Measurements from ENCODE around the gene INVS. TPM values are rescaled to one million over a fixed set of nuclear protein-coding genes. Genes with fewer than 3 reads are reported as not detected.

The INVS gene
- total RNA-seq, 2 experiments from 2014 or later: 18.0 to 20.4 TPM

DNA sequence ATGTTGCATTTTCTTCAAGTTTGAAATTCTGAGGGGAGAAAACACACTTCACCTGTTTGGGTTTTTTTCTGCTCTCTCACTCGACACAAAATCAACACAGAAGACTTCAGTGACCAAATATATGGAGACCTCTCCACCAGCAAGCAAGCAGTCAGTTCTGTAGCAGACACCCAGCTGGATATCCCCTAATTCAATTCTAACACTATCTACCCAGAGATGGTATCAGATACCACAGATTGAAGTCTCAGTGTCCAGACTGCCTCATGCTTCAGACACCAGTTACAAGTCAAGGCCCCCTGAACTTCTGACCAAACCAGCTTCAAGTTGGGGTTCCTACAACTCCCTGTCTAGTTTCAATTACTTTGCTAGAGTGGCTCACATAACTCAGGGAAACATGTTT lies 97.8 kb downstream of the INVS start:
- intact Hi-C loops (cut with micrococcal nuclease): no loop called here

DNA sequence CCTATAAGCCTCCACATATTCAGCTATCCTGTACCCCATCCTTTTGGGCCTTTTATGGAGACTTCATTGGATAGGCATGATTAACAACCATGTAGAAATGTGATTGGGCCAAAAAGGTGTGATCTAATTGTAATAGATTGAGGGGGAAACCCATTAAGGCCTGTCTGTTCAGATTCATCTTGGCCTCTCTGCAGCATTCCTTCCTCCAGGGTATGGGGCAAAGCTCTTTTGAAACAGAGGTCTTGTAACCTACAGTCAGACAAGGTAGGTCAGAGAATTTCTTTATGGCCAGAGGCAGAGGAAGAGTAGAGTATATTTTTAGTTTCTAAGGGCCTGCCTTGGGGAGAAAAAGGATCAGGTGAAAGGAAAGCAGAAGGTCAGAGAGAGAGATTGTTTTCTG lies 98.5 kb downstream of the INVS start:
- no peak overlapping the region for H3K27ac Mint-ChIP-seq
- H3K4me1 Mint-ChIP-seq (ENCODE audit: low read depth): no peaks in the 10 kb centered on the region
- TF ChIP-seq, protein P1, sequence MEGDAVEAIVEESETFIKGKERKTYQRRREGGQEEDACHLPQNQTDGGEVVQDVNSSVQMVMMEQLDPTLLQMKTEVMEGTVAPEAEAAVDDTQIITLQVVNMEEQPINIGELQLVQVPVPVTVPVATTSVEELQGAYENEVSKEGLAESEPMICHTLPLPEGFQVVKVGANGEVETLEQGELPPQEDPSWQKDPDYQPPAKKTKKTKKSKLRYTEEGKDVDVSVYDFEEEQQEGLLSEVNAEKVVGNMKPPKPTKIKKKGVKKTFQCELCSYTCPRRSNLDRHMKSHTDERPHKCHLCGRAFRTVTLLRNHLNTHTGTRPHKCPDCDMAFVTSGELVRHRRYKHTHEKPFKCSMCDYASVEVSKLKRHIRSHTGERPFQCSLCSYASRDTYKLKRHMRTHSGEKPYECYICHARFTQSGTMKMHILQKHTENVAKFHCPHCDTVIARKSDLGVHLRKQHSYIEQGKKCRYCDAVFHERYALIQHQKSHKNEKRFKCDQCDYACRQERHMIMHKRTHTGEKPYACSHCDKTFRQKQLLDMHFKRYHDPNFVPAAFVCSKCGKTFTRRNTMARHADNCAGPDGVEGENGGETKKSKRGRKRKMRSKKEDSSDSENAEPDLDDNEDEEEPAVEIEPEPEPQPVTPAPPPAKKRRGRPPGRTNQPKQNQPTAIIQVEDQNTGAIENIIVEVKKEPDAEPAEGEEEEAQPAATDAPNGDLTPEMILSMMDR (IDR thresholded peaks at IDR 0.05): no peak
- peaks cover 15% of the 10 kb centered on the region for H3K36me3 Mint-ChIP-seq (ENCODE audit: low read depth)
- no peaks in the 10 kb centered on the region for H3K27me3 Mint-ChIP-seq
- intact Hi-C loops (cut with micrococcal nuclease): no loop called here
- ChIA-PET CTCF (interaction anchor here (0.8 to 1.0 kb wide), 2 partner anchors 18 to 21 kb away, joined by 3 read pairs; no protein-coding TSS in a partner anchor), POLR2A (no interaction called here)
- no peak overlapping the region for H3K4me3 Mint-ChIP-seq
- DNase-seq: no peak
- H3K9me3 Mint-ChIP-seq: no peaks in the 10 kb centered on the region
- ATAC-seq: no peak

More for the DNA sequence above, 97.8 kb downstream of the INVS start:
- Mint-ChIP-seq H3K4me1 (ENCODE audit: low read depth) (no peaks in the 10 kb centered on the region), H3K4me3 (no peak overlapping the region), H3K36me3 (ENCODE audit: low read depth) (peaks cover 18% of the 10 kb centered on the region), H3K27me3 (no peaks in the 10 kb centered on the region), H3K9me3 (peaks cover 2% of the 10 kb centered on the region), H3K27ac (no peak overlapping the region)
- TF ChIP-seq, protein P1 (IDR thresholded peaks at IDR 0.05): no peak
- no peak for DNase-seq
- ATAC-seq: no peak
- ChIA-PET CTCF (interaction anchor here (0.8 to 1.0 kb wide), 2 partner anchors 19 to 21 kb away, joined by 3 read pairs; no protein-coding TSS in a partner anchor), POLR2A (no interaction called here)

DNA sequence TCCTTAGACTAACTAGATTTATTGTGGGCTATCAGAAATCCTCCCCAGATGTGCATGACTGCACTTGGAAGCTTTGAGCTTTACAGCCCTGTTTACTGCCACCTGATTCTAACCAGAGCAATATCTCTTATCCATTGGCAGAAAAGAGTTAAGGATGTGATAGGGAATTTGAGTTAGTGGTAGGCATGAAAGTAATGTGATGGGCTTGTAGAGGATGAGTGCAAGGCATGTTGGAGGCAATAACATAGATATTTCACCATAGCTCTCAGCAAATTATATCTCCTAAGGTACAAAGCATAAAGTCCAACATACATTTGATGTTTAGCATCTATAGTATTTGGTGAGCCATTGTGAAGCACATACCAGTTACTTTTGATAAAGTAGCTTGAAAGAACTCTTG lies 103.8 kb downstream of the INVS start:
- no peaks in the 10 kb centered on the region for H3K27me3 Mint-ChIP-seq
- no peak overlapping the region for H3K27ac Mint-ChIP-seq
- H3K36me3 Mint-ChIP-seq (ENCODE audit: low read depth): peaks cover 2% of the 10 kb centered on the region
- ChIA-PET POLR2A (no interaction called here), CTCF (interaction anchor here (1.1 kb wide), 1 partner anchor 13 kb away, joined by 4 read pairs; no protein-coding TSS in a partner anchor)
- TF ChIP-seq, protein P1 (IDR thresholded peaks at IDR 0.05): no peak
- H3K9me3 Mint-ChIP-seq: no peaks in the 10 kb centered on the region
- no peak for ATAC-seq
- no peaks in the 10 kb centered on the region for H3K4me1 Mint-ChIP-seq (ENCODE audit: low read depth)
- H3K4me3 Mint-ChIP-seq: no peak overlapping the region
- no peak for DNase-seq
- intact Hi-C loops (cut with micrococcal nuclease): no loop called here

DNA sequence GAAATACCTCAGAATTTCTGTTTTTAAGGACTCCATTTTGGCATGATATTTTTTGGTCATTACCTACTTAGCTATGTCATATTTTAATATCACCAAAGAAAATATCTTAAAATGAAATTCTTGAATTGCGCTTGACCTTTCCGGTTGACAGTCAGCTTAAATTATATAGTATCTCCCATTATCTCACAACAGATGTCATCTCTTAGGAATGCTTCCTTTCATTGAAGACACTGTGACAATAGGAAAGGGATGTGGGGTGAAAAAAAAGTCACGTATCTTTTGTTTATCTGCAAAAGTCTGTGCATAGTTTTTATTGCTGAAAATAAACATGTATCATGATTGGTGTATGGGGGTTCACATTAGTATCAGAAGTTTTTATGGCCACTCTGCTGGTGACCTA lies 105.8 kb downstream of the INVS start:
- intact Hi-C loops (cut with micrococcal nuclease): no loop called here
- ChIA-PET POLR2A (no interaction called here), CTCF (no interaction called here)
- ATAC-seq: no peak
- Mint-ChIP-seq H3K27me3 (no peaks in the 10 kb centered on the region), H3K9me3 (no peaks in the 10 kb centered on the region), H3K4me3 (no peak overlapping the region), H3K4me1 (ENCODE audit: low read depth) (peaks cover 1% of the 10 kb centered on the region), H3K36me3 (ENCODE audit: low read depth) (peaks cover under 1% of the 10 kb centered on the region), H3K27ac (no peak overlapping the region)
- TF ChIP-seq, protein P1 (IDR thresholded peaks at IDR 0.05): no peak
- DNase-seq: no peak

DNA sequence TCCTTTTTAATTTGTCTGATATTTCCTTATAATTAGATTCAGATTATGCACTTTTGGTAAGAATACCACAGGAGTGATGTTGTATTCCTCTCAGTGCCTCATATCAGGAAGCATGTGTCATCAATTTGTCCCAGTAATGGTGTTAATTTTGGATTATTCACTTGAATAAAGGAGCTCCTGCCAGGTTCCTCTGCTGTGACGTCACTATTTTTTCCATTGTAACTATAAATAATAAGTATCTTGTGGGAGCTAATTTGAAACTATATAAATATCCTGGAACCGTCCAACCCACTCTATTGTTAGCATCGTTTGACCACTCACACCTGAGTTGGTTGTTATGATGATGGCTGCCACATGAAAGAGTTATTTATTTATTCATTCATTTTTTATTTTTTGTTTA lies 107.9 kb downstream of the INVS start:
- CTCF ChIA-PET: interaction anchor here (1.4 to 1.5 kb wide), 2 partner anchors 9 to 178 kb away, joined by 3 read pairs; no protein-coding TSS in a partner anchor
- POLR2A ChIA-PET: no interaction called here

More for the DNA sequence above, 107.9 kb downstream of the INVS start:
- Mint-ChIP-seq H3K4me3 (no peak overlapping the region), H3K27ac (no peak overlapping the region), H3K27me3 (no peaks in the 10 kb centered on the region), H3K36me3 (ENCODE audit: low read depth) (peaks cover 2% of the 10 kb centered on the region), H3K4me1 (ENCODE audit: low read depth) (peaks cover 5% of the 10 kb centered on the region), H3K9me3 (no peaks in the 10 kb centered on the region)
- intact Hi-C loops (cut with micrococcal nuclease): no loop called here
- ATAC-seq (no peak), DNase-seq (no peak)
- TF ChIP-seq, protein P1 (IDR thresholded peaks at IDR 0.05): no peak

Data from activated CD8-positive, alpha-beta T cell treated with anti-CD3 and anti-CD28 coated beads for 36 hours (primary cell).